ENCODE results near the gene IFNGR1. TPM values are rescaled to one million over a fixed set of nuclear protein-coding genes. Genes with fewer than 3 reads are reported as not detected.

IFNGR1 gene
- total and polyA plus RNA-seq, 2 of the 13 experiments (the other 11 are each of a cell fraction or from before 2014, with no cell fraction given), result 82.8 to 87.8 TPM

DNA sequence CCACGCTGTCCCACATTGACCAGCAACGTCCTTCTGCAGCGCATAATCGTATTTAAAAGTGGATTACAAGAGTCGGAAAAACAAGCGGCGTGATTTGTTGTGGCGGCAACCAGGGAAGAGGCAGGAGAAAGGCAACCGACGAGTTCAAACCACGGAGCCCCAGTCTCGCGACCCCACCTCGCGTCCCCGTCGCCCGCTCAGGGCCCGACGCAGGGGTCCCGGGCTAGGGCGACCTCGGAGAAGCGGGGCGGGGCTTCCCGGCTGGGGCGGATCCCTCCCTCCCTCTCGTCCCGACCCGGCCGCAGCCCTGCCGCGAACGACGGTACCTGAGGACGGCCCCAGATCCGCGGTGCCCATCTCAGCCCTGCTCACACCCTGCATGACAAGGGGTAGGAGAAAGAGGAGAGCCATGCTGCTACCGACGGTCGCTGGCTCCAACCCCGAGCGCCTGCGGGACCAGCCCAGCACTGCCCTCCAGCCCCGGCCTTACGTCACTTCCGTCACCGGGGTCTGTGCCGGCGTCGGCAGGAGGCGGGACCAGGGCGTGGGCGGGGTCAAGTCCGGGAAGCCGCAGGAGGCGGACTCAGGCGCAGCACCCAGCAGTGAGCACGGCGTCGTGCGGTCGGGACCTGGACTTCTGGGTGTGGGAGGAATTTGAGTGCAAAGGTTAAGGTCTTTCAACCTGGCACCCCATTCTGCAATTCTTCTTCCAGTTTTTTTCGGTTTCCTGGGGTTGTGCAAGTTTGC, at the start of gene IFNGR1 (continued):
- TF ChIP-seq NFYC (CRISPR knock-in tag; IDR thresholded peaks at IDR 0.05) (peak; percentile 53; the same call in 1 of the 2 replicates), ZNF20 (CRISPR knock-in tag; IDR thresholded peaks at IDR 0.05) (no peak), CCDC6 (CRISPR knock-in tag; IDR thresholded peaks at IDR 0.05) (peak; percentile 98), ZNF839 (CRISPR knock-in tag; IDR thresholded peaks at IDR 0.05; ENCODE audit: borderline replicate concordance) (peak; percentile 79; the same call in 1 of the 2 replicates), FOXK1 (CRISPR knock-in tag; IDR thresholded peaks at IDR 0.05; ENCODE audit: borderline replicate concordance, low read depth) (peak; percentile 67), MXI1 (IDR thresholded peaks at IDR 0.05; ENCODE audit: borderline replicate concordance, low read depth, low read length) (peak; percentile 66; the same call in 1 of the 3 replicates), AHR (CRISPR knock-in tag; IDR thresholded peaks at IDR 0.05) (peak; percentile 90; the same call in 1 of the 2 replicates), ZNF550 (CRISPR knock-in tag; IDR thresholded peaks at IDR 0.05; ENCODE audit: borderline replicate concordance) (no peak), KDM5A (IDR thresholded peaks at IDR 0.05; ENCODE audit: borderline replicate concordance, low read length) (peak; percentile 77; the same call in 1 of the 2 replicates), PLRG1 (conservative IDR thresholded peaks at IDR 0.05) (no peak), U2AF1 (optimal IDR thresholded peaks at IDR 0.05; ENCODE audit: low read depth, low read length) (peak; percentile 83), TP53 (CRISPR knock-in tag; conservative IDR thresholded peaks at IDR 0.05) (peak; percentile 82; the same call in 1 of the 2 replicates), POLR2AphosphoS5 (IDR thresholded peaks at IDR 0.05; ENCODE audit: low read depth, low read length) (peak; percentile 87)
- TF ChIP-seq, protein P1, sequence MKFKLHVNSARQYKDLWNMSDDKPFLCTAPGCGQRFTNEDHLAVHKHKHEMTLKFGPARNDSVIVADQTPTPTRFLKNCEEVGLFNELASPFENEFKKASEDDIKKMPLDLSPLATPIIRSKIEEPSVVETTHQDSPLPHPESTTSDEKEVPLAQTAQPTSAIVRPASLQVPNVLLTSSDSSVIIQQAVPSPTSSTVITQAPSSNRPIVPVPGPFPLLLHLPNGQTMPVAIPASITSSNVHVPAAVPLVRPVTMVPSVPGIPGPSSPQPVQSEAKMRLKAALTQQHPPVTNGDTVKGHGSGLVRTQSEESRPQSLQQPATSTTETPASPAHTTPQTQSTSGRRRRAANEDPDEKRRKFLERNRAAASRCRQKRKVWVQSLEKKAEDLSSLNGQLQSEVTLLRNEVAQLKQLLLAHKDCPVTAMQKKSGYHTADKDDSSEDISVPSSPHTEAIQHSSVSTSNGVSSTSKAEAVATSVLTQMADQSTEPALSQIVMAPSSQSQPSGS (CRISPR knock-in tag; IDR thresholded peaks at IDR 0.05), result peak; percentile 94
- TF ChIP-seq, protein P2, sequence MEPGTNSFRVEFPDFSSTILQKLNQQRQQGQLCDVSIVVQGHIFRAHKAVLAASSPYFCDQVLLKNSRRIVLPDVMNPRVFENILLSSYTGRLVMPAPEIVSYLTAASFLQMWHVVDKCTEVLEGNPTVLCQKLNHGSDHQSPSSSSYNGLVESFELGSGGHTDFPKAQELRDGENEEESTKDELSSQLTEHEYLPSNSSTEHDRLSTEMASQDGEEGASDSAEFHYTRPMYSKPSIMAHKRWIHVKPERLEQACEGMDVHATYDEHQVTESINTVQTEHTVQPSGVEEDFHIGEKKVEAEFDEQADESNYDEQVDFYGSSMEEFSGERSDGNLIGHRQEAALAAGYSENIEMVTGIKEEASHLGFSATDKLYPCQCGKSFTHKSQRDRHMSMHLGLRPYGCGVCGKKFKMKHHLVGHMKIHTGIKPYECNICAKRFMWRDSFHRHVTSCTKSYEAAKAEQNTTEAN (CRISPR knock-in tag; conservative IDR thresholded peaks at IDR 0.05), result peak; percentile 89
- TF ChIP-seq, protein P3, sequence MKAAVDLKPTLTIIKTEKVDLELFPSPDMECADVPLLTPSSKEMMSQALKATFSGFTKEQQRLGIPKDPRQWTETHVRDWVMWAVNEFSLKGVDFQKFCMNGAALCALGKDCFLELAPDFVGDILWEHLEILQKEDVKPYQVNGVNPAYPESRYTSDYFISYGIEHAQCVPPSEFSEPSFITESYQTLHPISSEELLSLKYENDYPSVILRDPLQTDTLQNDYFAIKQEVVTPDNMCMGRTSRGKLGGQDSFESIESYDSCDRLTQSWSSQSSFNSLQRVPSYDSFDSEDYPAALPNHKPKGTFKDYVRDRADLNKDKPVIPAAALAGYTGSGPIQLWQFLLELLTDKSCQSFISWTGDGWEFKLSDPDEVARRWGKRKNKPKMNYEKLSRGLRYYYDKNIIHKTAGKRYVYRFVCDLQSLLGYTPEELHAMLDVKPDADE (CRISPR knock-in tag; IDR thresholded peaks at IDR 0.05), result no peak
- TF ChIP-seq, protein P4, sequence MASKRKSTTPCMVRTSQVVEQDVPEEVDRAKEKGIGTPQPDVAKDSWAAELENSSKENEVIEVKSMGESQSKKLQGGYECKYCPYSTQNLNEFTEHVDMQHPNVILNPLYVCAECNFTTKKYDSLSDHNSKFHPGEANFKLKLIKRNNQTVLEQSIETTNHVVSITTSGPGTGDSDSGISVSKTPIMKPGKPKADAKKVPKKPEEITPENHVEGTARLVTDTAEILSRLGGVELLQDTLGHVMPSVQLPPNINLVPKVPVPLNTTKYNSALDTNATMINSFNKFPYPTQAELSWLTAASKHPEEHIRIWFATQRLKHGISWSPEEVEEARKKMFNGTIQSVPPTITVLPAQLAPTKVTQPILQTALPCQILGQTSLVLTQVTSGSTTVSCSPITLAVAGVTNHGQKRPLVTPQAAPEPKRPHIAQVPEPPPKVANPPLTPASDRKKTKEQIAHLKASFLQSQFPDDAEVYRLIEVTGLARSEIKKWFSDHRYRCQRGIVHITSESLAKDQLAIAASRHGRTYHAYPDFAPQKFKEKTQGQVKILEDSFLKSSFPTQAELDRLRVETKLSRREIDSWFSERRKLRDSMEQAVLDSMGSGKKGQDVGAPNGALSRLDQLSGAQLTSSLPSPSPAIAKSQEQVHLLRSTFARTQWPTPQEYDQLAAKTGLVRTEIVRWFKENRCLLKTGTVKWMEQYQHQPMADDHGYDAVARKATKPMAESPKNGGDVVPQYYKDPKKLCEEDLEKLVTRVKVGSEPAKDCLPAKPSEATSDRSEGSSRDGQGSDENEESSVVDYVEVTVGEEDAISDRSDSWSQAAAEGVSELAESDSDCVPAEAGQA (IDR thresholded peaks at IDR 0.05; ENCODE audit: low read depth), result peak; percentile 70
- TF ChIP-seq, protein P4 (CRISPR knock-in tag; IDR thresholded peaks at IDR 0.05; ENCODE audit: borderline replicate concordance), result peak; percentile 93; the same call in 1 of the 2 replicates
- TF ChIP-seq, protein P5, sequence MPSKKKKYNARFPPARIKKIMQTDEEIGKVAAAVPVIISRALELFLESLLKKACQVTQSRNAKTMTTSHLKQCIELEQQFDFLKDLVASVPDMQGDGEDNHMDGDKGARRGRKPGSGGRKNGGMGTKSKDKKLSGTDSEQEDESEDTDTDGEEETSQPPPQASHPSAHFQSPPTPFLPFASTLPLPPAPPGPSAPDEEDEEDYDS (CRISPR knock-in tag; IDR thresholded peaks at IDR 0.05), result peak; percentile 90

All from HepG2 (cell line).